Activated CD8-positive, alpha-beta T cell treated with anti-CD3 and anti-CD28 coated beads for 36 hours (primary cell): Measurements from ENCODE around the gene CHD5. TPM values are rescaled to one million over a fixed set of nuclear protein-coding genes. Genes with fewer than 3 reads are reported as not detected.

Experiments used
- total RNA-seq, 2 experiments: library from RNA; stranded (reverse); gene quantifications; one replicate each; pipeline ENCODE4 v1.2.3, GENCODE V29; 2021

The CHD5 gene
- total RNA-seq, 2 experiments from 2014 or later, result 0.61 to 0.63 TPM

Other genes starting within 250 kb of the CHD5 start
- 10 to 100 TPM; 16.5 to 16.8 TPM for gene NPHP4, start 187.9 kb downstream of the CHD5 start, total RNA-seq
- gene KCNAB2, start 134.4 kb downstream of the CHD5 start, total RNA-seq, result 100 to 1,000 TPM; 290 to 299 TPM
- 100 to 1,000 TPM; 372 to 473 TPM for gene RPL22, start 19.3 kb upstream of the CHD5 start, total RNA-seq
- gene RNF207, start 25.8 kb upstream of the CHD5 start, total RNA-seq, result 1 to 10 TPM; 4.9 to 9.9 TPM
- gene ICMT, start 55.6 kb upstream of the CHD5 start, total RNA-seq, result 10 to 100 TPM; 35.3 to 38.1 TPM
- gene HES3, start 63.9 kb upstream of the CHD5 start, total RNA-seq, result not detected
- under 1 TPM; 0.34 to 0.41 TPM for gene GPR153, start 80.8 kb upstream of the CHD5 start, total RNA-seq
- gene ACOT7, start 213.4 kb upstream of the CHD5 start, total RNA-seq, result 10 to 100 TPM; 80.4 to 86.7 TPM
- under 1 TPM in 1 of 2 experiments, not detected in 1; 0.29 TPM for gene HES2, start 239.6 kb upstream of the CHD5 start, total RNA-seq
- under 1 TPM; 0.83 to 0.99 TPM for gene ESPN, start 244.5 kb upstream of the CHD5 start, total RNA-seq